Neuronal stem cell (in vitro differentiated cells): ENCODE measurements around the gene TRABD.

Source experiments
- DNase-seq: peaks from one replicate; pipeline ENCODE4 v3.0.0-alpha.2; 2013; ENCODE audit warnings: low spot score
- H2AFZ ChIP-seq: one replicate; pipeline ENCODE4 v1.6.1; 2013; ENCODE audit warnings: mild to moderate bottlenecking, low read length, inconsistent platforms
- H2AK5ac ChIP-seq: 2 replicates; pipeline ENCODE4 v1.6.1; 2013; ENCODE audit warnings: low read depth, mild to moderate bottlenecking, inconsistent platforms, low read length, moderate library complexity, mixed read lengths
- H2BK120ac ChIP-seq: 2 replicates; pipeline ENCODE4 v1.6.1; 2013; ENCODE audit warnings: low read depth, mild to moderate bottlenecking, inconsistent platforms, low read length, moderate library complexity, mixed read lengths
- H2BK12ac ChIP-seq: one replicate; pipeline ENCODE4 v1.6.1; 2013; ENCODE audit warnings: low read length, inconsistent platforms
- H2BK15ac ChIP-seq: 2 replicates; pipeline ENCODE4 v1.6.1; 2013; ENCODE audit warnings: mild to moderate bottlenecking, low read length, inconsistent platforms, mixed read lengths
- H2BK5ac ChIP-seq: one replicate; pipeline ENCODE4 v1.6.1; 2013; ENCODE audit warnings: inconsistent platforms, mild to moderate bottlenecking, low read length, moderate library complexity
- H3K14ac ChIP-seq: one replicate; pipeline ENCODE4 v1.6.1; 2013; ENCODE audit warnings: low read length, inconsistent platforms
- H3K18ac ChIP-seq: 2 replicates; pipeline ENCODE4 v1.6.1; 2013; ENCODE audit warnings: low read length, inconsistent platforms
- H3K23ac ChIP-seq: 2 replicates; pipeline ENCODE4 v1.6.1; 2013; ENCODE audit warnings: low read depth, mild to moderate bottlenecking, mixed read lengths, low read length, inconsistent platforms; ENCODE audit not compliant: poor library complexity
- H3K27ac ChIP-seq: replicated peaks from 3 replicates; pipeline ENCODE4 v1.5.1; 2013; ENCODE audit warnings: low read length, inconsistent platforms
- H3K27me3 ChIP-seq, 3 experiments: 2 replicates each; pipeline ENCODE4 v1.6.1; 2013; ENCODE audit warnings: low read length in 3 of 3, mild to moderate bottlenecking in 2 of 3, inconsistent platforms in 1 of 3, low read depth in 1 of 3, mixed read lengths in 1 of 3, moderate library complexity in 1 of 3; ENCODE audit not compliant: control insufficient read depth in 3 of 3, insufficient read depth in 3 of 3
- H3K36me3 ChIP-seq, 2 donors: replicated peaks in 1 of 2; 2 replicates each; pipeline ENCODE4 v1.6.1; 2013; ENCODE audit warnings: low read length in 2 of 2; ENCODE audit not compliant: control insufficient read depth in 2 of 2, insufficient read depth in 2 of 2
- H3K4ac ChIP-seq: 2 replicates; pipeline ENCODE4 v1.6.1; 2013; ENCODE audit warnings: inconsistent platforms, mild to moderate bottlenecking, low read length, moderate library complexity
- H3K4me1 ChIP-seq, 2 donors: 1 replicate in 1 of 2; 2 replicates in 1 of 2; pipeline ENCODE4 v1.6.1; 2013; ENCODE audit warnings: low read length in 2 of 2, low read depth in 1 of 2; ENCODE audit not compliant: control insufficient read depth in 2 of 2, insufficient read depth in 1 of 2
- H3K4me2 ChIP-seq: one replicate; pipeline ENCODE4 v1.6.1; 2013; ENCODE audit warnings: mild to moderate bottlenecking, low read length, inconsistent platforms; ENCODE audit not compliant: insufficient read depth, poor library complexity, severe bottlenecking
- H3K4me3 ChIP-seq, 2 donors: 2 replicates each; pipeline ENCODE4 v1.5.1; 2013; ENCODE audit warnings: low read length in 2 of 2, mild to moderate bottlenecking in 2 of 2, inconsistent platforms in 1 of 2, moderate library complexity in 1 of 2
- H3K79me1 ChIP-seq: one replicate; pipeline ENCODE4 v1.6.1; 2013; ENCODE audit warnings: low read depth, mild to moderate bottlenecking, inconsistent platforms, low read length, moderate library complexity
- H3K9ac ChIP-seq: one replicate; pipeline ENCODE4 v1.6.1; 2013; ENCODE audit warnings: mild to moderate bottlenecking, low read depth, low read length, inconsistent platforms; ENCODE audit not compliant: poor library complexity
- H3K9me3 ChIP-seq, 2 donors: replicated peaks in 1 of 2; 2 replicates each; pipeline versions ENCODE3 to v1.6.1; 2013; ENCODE audit warnings: low read length in 2 of 2, mild to moderate bottlenecking in 2 of 2, inconsistent platforms in 1 of 2, low read depth in 1 of 2, mixed read lengths in 1 of 2, moderate library complexity in 1 of 2; ENCODE audit not compliant: control insufficient read depth in 2 of 2, insufficient read depth in 1 of 2
- H4K8ac ChIP-seq: one replicate; pipeline ENCODE4 v1.6.1; 2013; ENCODE audit warnings: low read depth, mild to moderate bottlenecking, inconsistent platforms, low read length, moderate library complexity
- H4K91ac ChIP-seq: one replicate; pipeline ENCODE4 v1.6.1; 2013; ENCODE audit warnings: low read length, low read depth, mild to moderate bottlenecking, inconsistent platforms; ENCODE audit not compliant: poor library complexity
- WGBS, 2 donors: extraction: QIAGEN DNeasy Blood & Tissue Kit; methylation state at CpG; one replicate each; pipeline ENCODE4 v1.1.7; 2013; ENCODE audit warnings: missing lambda C conversion rate in 2 of 2, mixed read lengths in 1 of 2; ENCODE audit not compliant: insufficient read length in 2 of 2, insufficient replicate concordance in 1 of 2; ENCODE audit errors: extremely low coverage in 2 of 2; 5-methylcytosine and 5-hydroxymethylcytosine counted together

TRABD gene

DNA sequence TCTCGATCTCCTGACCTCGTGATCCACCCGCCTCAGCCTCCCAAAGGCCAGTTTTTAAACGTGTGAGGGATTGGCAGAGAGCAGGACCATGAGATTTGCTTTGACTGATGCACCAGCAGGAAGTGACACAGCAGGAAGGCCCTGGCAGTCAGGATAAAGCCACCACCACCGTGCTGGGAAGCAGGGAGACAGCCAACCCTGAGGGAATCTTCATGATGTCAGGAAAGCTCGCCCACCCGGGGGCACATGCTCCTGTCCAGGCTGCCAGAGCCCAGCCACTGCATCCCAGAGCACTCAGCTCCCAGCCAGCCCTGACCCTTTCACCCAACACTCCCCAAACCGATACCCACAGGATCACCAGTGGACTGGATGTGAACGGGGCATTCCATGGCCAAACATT is 53.0 kb downstream of the TRABD start:
- Histone ChIP-seq H4K8ac (no peak overlapping the region), H3K4ac (no peak overlapping the region), H3K36me3 (peaks cover 15 to 18% of the 10 kb centered on the region in 2 donors), H3K79me1 (peaks cover 35% of the 10 kb centered on the region), H3K18ac (no peak overlapping the region), H3K4me1 (peaks cover 9 to 14% of the 10 kb centered on the region in 2 donors), H3K9me3 (peaks cover 0 to 5% of the 10 kb centered on the region in 2 donors), H2BK12ac (no peak overlapping the region), H2BK15ac (no peak overlapping the region), H3K27ac (no peak overlapping the region), H2BK5ac (no peak overlapping the region), H2AK5ac (no peak overlapping the region), H2AFZ (no peak overlapping the region), H3K14ac (no peak overlapping the region), H3K23ac (no peak overlapping the region), H3K27me3 (peaks cover 0 to 3% (median 0%) of the 10 kb centered on the region in 3 experiments), H4K91ac (no peak overlapping the region), H3K4me3 (no peak overlapping the region), H3K4me2 (no peak overlapping the region), H3K9ac (no peak overlapping the region), H2BK120ac (no peak overlapping the region)
- no peak for DNase-seq
- WGBS, 2 donors: no CpG with 5 or more reads among the region's 9 CpGs

- no peak for DNase-seq
- no peak overlapping the region for H2BK120ac ChIP-seq
- no peak overlapping the region for H2AFZ ChIP-seq
- H3K9me3 ChIP-seq: no peaks in the 10 kb centered on the region
- H2BK12ac ChIP-seq: no peak overlapping the region
- peaks cover 23 to 35% of the 10 kb centered on the region in 2 donors for H3K36me3 ChIP-seq
- H4K8ac ChIP-seq: no peak overlapping the region
- no peak overlapping the region for H3K18ac ChIP-seq
- no peak overlapping the region for H3K4me2 ChIP-seq
- peaks cover 14 to 31% of the 10 kb centered on the region in 2 donors for H3K4me1 ChIP-seq
- no CpG with 5 or more reads among the region's 14 CpGs for WGBS, 2 donors
- H4K91ac ChIP-seq: no peak overlapping the region
- no peak overlapping the region for H3K23ac ChIP-seq
- no peak overlapping the region for H3K4ac ChIP-seq
- H3K14ac ChIP-seq: no peak overlapping the region
- H3K79me1 ChIP-seq: peaks cover 17% of the 10 kb centered on the region
- peak overlapping the region in 1 of 2 donors; percentile 8 for H3K4me3 ChIP-seq
- H2BK5ac ChIP-seq: no peak overlapping the region
- H3K27ac ChIP-seq: no peak overlapping the region
- H3K27me3 ChIP-seq: no peaks in the 10 kb centered on the region
- no peak overlapping the region for H2BK15ac ChIP-seq
- H2AK5ac ChIP-seq: no peak overlapping the region
- no peak overlapping the region for H3K9ac ChIP-seq
Observed at GRCh38 chr22:50242406-50242949, 56.8 kb downstream of the TRABD start.

- H3K4ac ChIP-seq: no peak overlapping the region
- H2BK15ac ChIP-seq: no peak overlapping the region
- peak overlapping the region; percentile 95 for H3K4me2 ChIP-seq
- peaks cover 25 to 46% of the 10 kb centered on the region in 2 donors for H3K36me3 ChIP-seq
- no peak overlapping the region for H3K27ac ChIP-seq
- peak overlapping the region; percentile 83 for H2BK5ac ChIP-seq
- H4K91ac ChIP-seq: no peak overlapping the region
- WGBS, 2 donors: no CpG with 5 or more reads among the region's 27 CpGs
- no peak overlapping the region for H4K8ac ChIP-seq
- peaks cover 27% of the 10 kb centered on the region for H3K79me1 ChIP-seq
- DNase-seq: no peak
- H3K18ac ChIP-seq: no peak overlapping the region
- no peak overlapping the region for H3K14ac ChIP-seq
- H3K23ac ChIP-seq: no peak overlapping the region
- H2BK120ac ChIP-seq: no peak overlapping the region
- H2AFZ ChIP-seq: peak overlapping the region; percentile 97
- H3K27me3 ChIP-seq: no peaks in the 10 kb centered on the region
- H3K9me3 ChIP-seq: no peaks in the 10 kb centered on the region
- H3K9ac ChIP-seq: peak overlapping the region; percentile 74
- H2AK5ac ChIP-seq: no peak overlapping the region
- H3K4me1 ChIP-seq: peaks cover 16 to 38% of the 10 kb centered on the region in 2 donors
- peak overlapping the region; percentile 85 to 93 for H3K4me3 ChIP-seq
- H2BK12ac ChIP-seq: no peak overlapping the region
Observed at GRCh38 chr22:50243685-50244419, 58.1 kb downstream of the TRABD start.

DNA sequence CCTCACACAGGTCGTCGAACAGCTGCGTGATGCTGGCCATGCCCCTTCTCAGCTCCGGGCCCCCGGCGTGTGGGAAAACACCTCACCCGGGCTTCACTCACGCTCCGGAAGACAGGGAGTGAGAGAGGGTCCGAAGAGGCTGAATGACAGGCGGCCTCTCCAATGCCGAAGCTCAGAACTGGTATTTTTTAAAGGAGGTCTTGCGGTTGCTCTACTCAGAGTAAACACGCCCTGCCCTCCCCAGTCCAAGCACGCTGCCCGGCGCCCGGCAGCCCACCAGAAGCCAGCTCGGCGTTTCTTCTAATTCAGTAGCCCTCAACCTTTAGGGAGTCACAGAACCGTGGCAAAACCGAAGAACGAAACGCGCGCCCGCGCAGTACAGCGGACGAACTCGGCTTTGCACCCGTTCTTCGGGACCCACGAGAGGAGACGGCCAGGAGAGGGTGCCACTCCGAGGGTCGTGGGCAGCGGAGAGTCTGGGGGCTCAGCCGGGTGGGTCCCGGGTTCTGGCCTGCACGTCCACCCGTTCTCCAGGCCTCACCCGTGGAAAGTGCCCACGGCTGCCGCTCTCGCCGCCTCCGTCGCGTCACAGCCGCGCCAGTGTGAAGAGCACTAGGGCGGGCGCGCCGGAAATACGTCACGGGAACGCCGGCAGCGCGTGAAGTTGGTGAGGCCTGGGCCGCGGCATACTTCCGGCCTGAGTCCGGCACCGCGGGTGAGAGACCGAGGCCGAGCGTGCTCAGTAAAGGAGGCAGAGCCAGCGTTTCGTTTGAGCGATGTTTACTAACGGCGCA is 58.9 kb downstream of the TRABD start, which contains the start of gene TUBGCP6:
Gene TUBGCP6, minus strand, starts transcription at position 604 of the 794 bp plus-strand sequence. Its CDS starts 564 bp downstream, at position 40.
- peak; percentile 90 for DNase-seq
- Histone ChIP-seq H3K23ac (peak within 1 kb of the TSS; percentile 99), H3K4me1 (peaks cover 16 to 38% of the 10 kb centered on the region in 2 donors), H2AFZ (peak within 1 kb of the TSS; percentile 97), H3K4ac (peak within 1 kb of the TSS; percentile 85), H3K18ac (peak within 1 kb of the TSS; percentile 98), H2BK5ac (peak within 1 kb of the TSS; percentile 83), H3K4me3 (peak within 1 kb of the TSS; percentile 85 to 93), H3K27ac (peak within 1 kb of the TSS; percentile 89), H3K27me3 (no peaks in the 10 kb centered on the region), H3K4me2 (peak within 1 kb of the TSS; percentile 95), H3K36me3 (peaks cover 22 to 43% of the 10 kb centered on the region in 2 donors), H4K8ac (no peak within 1 kb of the TSS), H3K9ac (peak within 1 kb of the TSS; percentile 99), H2BK12ac (peak within 1 kb of the TSS; percentile 77), H2BK120ac (no peak within 1 kb of the TSS), H3K14ac (peak within 1 kb of the TSS; percentile 84), H4K91ac (no peak within 1 kb of the TSS), H2BK15ac (no peak within 1 kb of the TSS), H2AK5ac (peak within 1 kb of the TSS; percentile 82), H3K9me3 (no peaks in the 10 kb centered on the region), H3K79me1 (peaks cover 29% of the 10 kb centered on the region)
- no CpG with 5 or more reads among the region's 76 CpGs for WGBS, 2 donors
